SK-N-SH (cell line): ENCODE data around the gene TGOLN2. TPM values are rescaled to one million over a fixed set of nuclear protein-coding genes. Genes with fewer than 3 reads are reported as not detected.

Source experiments
- CTCF ChIA-PET: fragments of 300-600, 350-600 bp; formaldehyde crosslinking; extraction: SDS; loops from one replicate; lab custom pipeline; 2021; lab: Yijun Ruan, JAX
- POLR2A ChIA-PET: fragments of 350-600 bp; sonication (Branson Sonifier 250); formaldehyde crosslinking; extraction: SDS; loops from one replicate; lab custom pipeline; 2020; ENCODE audit warnings: antibody characterized with exemption, inconsistent platforms; lab: Yijun Ruan, JAX
- DNase-seq: peaks from one replicate; pipeline ENCODE4 v3.0.0; 2012
- H2AFZ ChIP-seq: fragments of 200-600 bp; sonication (generic); 2 replicates; pipeline ENCODE4 v1.8.1; 2016; ENCODE audit warnings: antibody characterized with exemption, mild to moderate bottlenecking, low read depth
- H3F3A ChIP-seq: fragments of 200-600 bp; sonication (generic); replicated peaks from 2 replicates; pipeline ENCODE3; 2016; ENCODE audit warnings: antibody characterized with exemption, mild to moderate bottlenecking; ENCODE audit not compliant: insufficient read depth
- H3K27ac ChIP-seq, 2 experiments: fragments of 200-500 bp in 1 of 2; fragments of 200-600 bp in 1 of 2; sonication (Bioruptor generic) in 1 of 2; sonication (generic), shearing (Covaris generic) in 1 of 2; 2 replicates each; pipeline versions ENCODE4 v1.5.1 to v1.6.1; 2014 to 2016; ENCODE audit warnings: low read depth in 2 of 2, inconsistent platforms in 1 of 2, low read length in 1 of 2, mild to moderate bottlenecking in 1 of 2, mixed read lengths in 1 of 2
- H3K27me3 ChIP-seq: fragments of 200-600 bp; sonication (generic), shearing (Covaris generic); 2 replicates; pipeline ENCODE4 v1.6.1; 2016; ENCODE audit warnings: mixed run types; ENCODE audit not compliant: insufficient read depth
- H3K36me3 ChIP-seq, 2 experiments: fragments of 200-500 bp in 1 of 2; fragments of 200-600 bp in 1 of 2; sonication (Bioruptor generic) in 1 of 2; sonication (generic) in 1 of 2; replicated peaks in 1 of 2; 2 replicates each; pipeline versions ENCODE3 to v1.5.1; 2014 to 2016; ENCODE audit warnings: low read length in 1 of 2, mild to moderate bottlenecking in 1 of 2; ENCODE audit not compliant: insufficient read depth in 2 of 2, control insufficient read depth in 1 of 2
- H3K4me1 ChIP-seq, 2 experiments: fragments of 200-500 bp in 1 of 2; fragments of 200-600 bp in 1 of 2; sonication (Bioruptor generic) in 1 of 2; sonication (generic), shearing (Covaris generic) in 1 of 2; 2 replicates each; pipeline versions ENCODE4 v1.5.1 to v1.6.1; 2014 to 2016; ENCODE audit warnings: low read depth in 1 of 2, low read length in 1 of 2, mixed run types in 1 of 2; ENCODE audit not compliant: insufficient read depth in 2 of 2, control insufficient read depth in 1 of 2
- H3K4me2 ChIP-seq: fragments of 200-600 bp; sonication (generic), shearing (Covaris generic); 2 replicates; pipeline ENCODE4 v1.6.1; 2017; ENCODE audit warnings: mixed run types
- H3K4me3 ChIP-seq, 2 experiments: fragments of 200-500 bp in 1 of 2; fragments of 200-600 bp in 1 of 2; sonication (Bioruptor generic) in 1 of 2; sonication (generic), shearing (Covaris generic) in 1 of 2; 2 replicates each; pipeline versions ENCODE4 v1.5.1 to v1.8.1; 2014 to 2016; ENCODE audit warnings: low read depth in 2 of 2, inconsistent platforms in 1 of 2, low read length in 1 of 2, mild to moderate bottlenecking in 1 of 2, mixed read lengths in 1 of 2, moderate library complexity in 1 of 2
- H3K79me2 ChIP-seq: fragments of 200-600 bp; sonication (generic); 2 replicates; pipeline ENCODE4 v1.8.1; 2017; ENCODE audit warnings: mild to moderate bottlenecking; ENCODE audit not compliant: insufficient read depth
- H3K9ac ChIP-seq: fragments of 200-600 bp; sonication (generic); 2 replicates; pipeline ENCODE4 v1.6.1; 2017; ENCODE audit warnings: mixed run types
- H3K9me2 ChIP-seq: fragments of 200-600 bp; sonication (generic); 2 replicates; pipeline ENCODE4 v1.6.1; 2017; ENCODE audit warnings: mixed run types
- H3K9me3 ChIP-seq: fragments of 200-600 bp; sonication (generic); 2 replicates; pipeline ENCODE4 v1.6.1; 2017; ENCODE audit warnings: mixed run types, mild to moderate bottlenecking, moderate library complexity
- H4K20me1 ChIP-seq: fragments of 200-600 bp; sonication (generic); 2 replicates; pipeline ENCODE4 v1.6.1; 2017; ENCODE audit warnings: mild to moderate bottlenecking, mixed run types; ENCODE audit not compliant: insufficient read depth
- EP300 ChIP-seq, 2 experiments: IDR thresholded peaks; 2 replicates each; pipeline versions ENCODE4 v1.4.0 to v1.6.1; 2012; ENCODE audit warnings: borderline replicate concordance in 1 of 2, low read depth in 1 of 2, low read length in 1 of 2
- FOSL2 ChIP-seq: IDR thresholded peaks from 2 replicates; pipeline ENCODE4 v1.4.0; 2012; ENCODE audit warnings: low read depth, mild to moderate bottlenecking, moderate library complexity, borderline replicate concordance
- RXRA ChIP-seq: IDR thresholded peaks from 2 replicates; pipeline ENCODE4 v1.4.0; 2012; ENCODE audit warnings: low read depth, mild to moderate bottlenecking, borderline replicate concordance
- SMC3 ChIP-seq: IDR thresholded peaks from 2 replicates; pipeline ENCODE4 v1.6.1; 2012; ENCODE audit warnings: low read depth, low read length, improper control_type of control experiment
- WGBS: methylation state at CpG from one replicate; pipeline ENCODE4 v1.1.6; 2017; ENCODE audit warnings: low lambda C conversion rate; 5-methylcytosine and 5-hydroxymethylcytosine counted together
- polyA plus RNA-seq, 3 experiments: library from polyadenylated mRNA; depleted of rRNA; stranded (reverse); fragments of >200 nt; gene quantifications; 2 replicates each; pipeline ENCODE4 v1.2.3, GENCODE V29; 2012
- TF ChIP-seq, protein P1 (sequence below): IDR thresholded peaks from 2 replicates; pipeline ENCODE4 v1.6.1; 2012; ENCODE audit warnings: mild to moderate bottlenecking, low read depth, low read length, moderate library complexity
- TF ChIP-seq, protein P2 (sequence below): fragments of 200-600 bp; sonication (generic); IDR thresholded peaks from 2 replicates; pipeline ENCODE4 v1.6.1; 2017; ENCODE audit warnings: antibody characterized with exemption, mild to moderate bottlenecking, moderate library complexity

The TGOLN2 gene
- polyA plus RNA-seq, 1 of the 3 experiments (the other 2 are of a cell fraction) = 138 TPM

- H3K4me2 ChIP-seq = no peak overlapping the region
- peaks cover 0 to 2% of the 10 kb centered on the region in 2 experiments for H3K36me3 ChIP-seq
- H3K9me3 ChIP-seq = no peaks in the 10 kb centered on the region
- ChIA-PET CTCF (interaction anchor here (0.8 to 2.9 kb wide), 7 partner anchors 19 to 378 kb away, joined by 3 to 15 read pairs (median 5); no protein-coding TSS in a partner anchor), POLR2A (no interaction called here)
- 92% methylated on average over 28 of the region's 28 CpGs for WGBS
- no peak overlapping the region for H3K9ac ChIP-seq
- H3K27me3 ChIP-seq = no peaks in the 10 kb centered on the region
- H3K4me3 ChIP-seq = no peak overlapping the region
- no peaks in the 10 kb centered on the region for H3K79me2 ChIP-seq
- no peak for DNase-seq
- no peak overlapping the region for H2AFZ ChIP-seq
- H3K27ac ChIP-seq = no peak overlapping the region
- peaks cover 14% of the 10 kb centered on the region for H3F3A ChIP-seq
- 0 out of 2 replicates have a peak, but pooled peaks cover 5% of the 10 kb centered on the region for H4K20me1 ChIP-seq
- peaks cover 6 to 9% of the 10 kb centered on the region in 2 experiments; a peak in 2 of 4 replicates for H3K4me1 ChIP-seq
- no peak for TF ChIP-seq SMC3
- TF ChIP-seq, protein P1, sequence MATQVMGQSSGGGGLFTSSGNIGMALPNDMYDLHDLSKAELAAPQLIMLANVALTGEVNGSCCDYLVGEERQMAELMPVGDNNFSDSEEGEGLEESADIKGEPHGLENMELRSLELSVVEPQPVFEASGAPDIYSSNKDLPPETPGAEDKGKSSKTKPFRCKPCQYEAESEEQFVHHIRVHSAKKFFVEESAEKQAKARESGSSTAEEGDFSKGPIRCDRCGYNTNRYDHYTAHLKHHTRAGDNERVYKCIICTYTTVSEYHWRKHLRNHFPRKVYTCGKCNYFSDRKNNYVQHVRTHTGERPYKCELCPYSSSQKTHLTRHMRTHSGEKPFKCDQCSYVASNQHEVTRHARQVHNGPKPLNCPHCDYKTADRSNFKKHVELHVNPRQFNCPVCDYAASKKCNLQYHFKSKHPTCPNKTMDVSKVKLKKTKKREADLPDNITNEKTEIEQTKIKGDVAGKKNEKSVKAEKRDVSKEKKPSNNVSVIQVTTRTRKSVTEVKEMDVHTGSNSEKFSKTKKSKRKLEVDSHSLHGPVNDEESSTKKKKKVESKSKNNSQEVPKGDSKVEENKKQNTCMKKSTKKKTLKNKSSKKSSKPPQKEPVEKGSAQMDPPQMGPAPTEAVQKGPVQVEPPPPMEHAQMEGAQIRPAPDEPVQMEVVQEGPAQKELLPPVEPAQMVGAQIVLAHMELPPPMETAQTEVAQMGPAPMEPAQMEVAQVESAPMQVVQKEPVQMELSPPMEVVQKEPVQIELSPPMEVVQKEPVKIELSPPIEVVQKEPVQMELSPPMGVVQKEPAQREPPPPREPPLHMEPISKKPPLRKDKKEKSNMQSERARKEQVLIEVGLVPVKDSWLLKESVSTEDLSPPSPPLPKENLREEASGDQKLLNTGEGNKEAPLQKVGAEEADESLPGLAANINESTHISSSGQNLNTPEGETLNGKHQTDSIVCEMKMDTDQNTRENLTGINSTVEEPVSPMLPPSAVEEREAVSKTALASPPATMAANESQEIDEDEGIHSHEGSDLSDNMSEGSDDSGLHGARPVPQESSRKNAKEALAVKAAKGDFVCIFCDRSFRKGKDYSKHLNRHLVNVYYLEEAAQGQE = no peak
- TF ChIP-seq, all 33 proteins: peak for 0
- H3K9me2 ChIP-seq = no peaks in the 10 kb centered on the region
These were observed 23.8 kb downstream of the TGOLN2 start for GRCh38 chr2:85303780-85304531.

DNA sequence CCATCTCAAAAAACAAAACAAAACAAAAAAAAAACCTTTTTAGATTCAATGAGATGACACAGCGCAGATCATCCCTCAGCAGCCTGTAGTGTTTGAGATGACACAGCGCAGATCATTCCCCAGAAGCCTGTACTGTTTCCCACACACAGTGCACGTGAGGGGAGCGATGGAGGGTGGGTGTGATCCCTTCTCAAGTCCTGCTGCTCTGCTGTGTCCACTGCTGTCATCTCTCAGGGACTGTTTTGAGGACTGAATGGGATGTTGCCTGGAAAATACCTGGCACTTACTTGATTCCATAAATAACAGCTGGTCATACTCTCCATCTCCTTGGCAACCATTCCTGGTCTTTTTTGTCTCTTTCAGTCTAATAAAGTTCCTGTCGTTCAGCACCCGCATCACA, 25.7 kb downstream of the TGOLN2 start:
- WGBS = 91% methylated on average over 6 of the region's 6 CpGs

More for the DNA sequence above, 25.7 kb downstream of the TGOLN2 start:
- Histone ChIP-seq H3K9me2 (no peaks in the 10 kb centered on the region), H3K4me2 (no peak overlapping the region), H3K27me3 (no peaks in the 10 kb centered on the region), H3K9me3 (no peaks in the 10 kb centered on the region), H3K4me1 (peaks cover 0 to 2% of the 10 kb centered on the region in 2 experiments; a peak in 2 of 4 replicates), H3K4me3 (no peak overlapping the region), H3K9ac (no peak overlapping the region), H4K20me1 (0 out of 2 replicates have a peak, but pooled peaks cover 5% of the 10 kb centered on the region), H3K36me3 (no peaks in the 10 kb centered on the region), H3F3A (peaks cover 17% of the 10 kb centered on the region), H3K27ac (no peak overlapping the region), H2AFZ (no peak overlapping the region), H3K79me2 (no peaks in the 10 kb centered on the region)
- DNase-seq = no peak
- ChIA-PET CTCF (interaction anchor here (1.3 to 9.2 kb wide), 2 partner anchors 238 to 376 kb away, joined by 7 to 230 read pairs; no protein-coding TSS in a partner anchor), POLR2A (no interaction called here)
- TF ChIP-seq RXRA (no peak), EP300 (IDR thresholded peaks at IDR 0.05; ENCODE audit: borderline replicate concordance in 1 of 2, low read depth in 1 of 2, low read length in 1 of 2) (no peak), FOSL2 (no peak)
- TF ChIP-seq, protein P2, sequence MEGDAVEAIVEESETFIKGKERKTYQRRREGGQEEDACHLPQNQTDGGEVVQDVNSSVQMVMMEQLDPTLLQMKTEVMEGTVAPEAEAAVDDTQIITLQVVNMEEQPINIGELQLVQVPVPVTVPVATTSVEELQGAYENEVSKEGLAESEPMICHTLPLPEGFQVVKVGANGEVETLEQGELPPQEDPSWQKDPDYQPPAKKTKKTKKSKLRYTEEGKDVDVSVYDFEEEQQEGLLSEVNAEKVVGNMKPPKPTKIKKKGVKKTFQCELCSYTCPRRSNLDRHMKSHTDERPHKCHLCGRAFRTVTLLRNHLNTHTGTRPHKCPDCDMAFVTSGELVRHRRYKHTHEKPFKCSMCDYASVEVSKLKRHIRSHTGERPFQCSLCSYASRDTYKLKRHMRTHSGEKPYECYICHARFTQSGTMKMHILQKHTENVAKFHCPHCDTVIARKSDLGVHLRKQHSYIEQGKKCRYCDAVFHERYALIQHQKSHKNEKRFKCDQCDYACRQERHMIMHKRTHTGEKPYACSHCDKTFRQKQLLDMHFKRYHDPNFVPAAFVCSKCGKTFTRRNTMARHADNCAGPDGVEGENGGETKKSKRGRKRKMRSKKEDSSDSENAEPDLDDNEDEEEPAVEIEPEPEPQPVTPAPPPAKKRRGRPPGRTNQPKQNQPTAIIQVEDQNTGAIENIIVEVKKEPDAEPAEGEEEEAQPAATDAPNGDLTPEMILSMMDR = no peak
